ENCODE measurements around the gene NFATC4.

The NFATC4 gene

DNA sequence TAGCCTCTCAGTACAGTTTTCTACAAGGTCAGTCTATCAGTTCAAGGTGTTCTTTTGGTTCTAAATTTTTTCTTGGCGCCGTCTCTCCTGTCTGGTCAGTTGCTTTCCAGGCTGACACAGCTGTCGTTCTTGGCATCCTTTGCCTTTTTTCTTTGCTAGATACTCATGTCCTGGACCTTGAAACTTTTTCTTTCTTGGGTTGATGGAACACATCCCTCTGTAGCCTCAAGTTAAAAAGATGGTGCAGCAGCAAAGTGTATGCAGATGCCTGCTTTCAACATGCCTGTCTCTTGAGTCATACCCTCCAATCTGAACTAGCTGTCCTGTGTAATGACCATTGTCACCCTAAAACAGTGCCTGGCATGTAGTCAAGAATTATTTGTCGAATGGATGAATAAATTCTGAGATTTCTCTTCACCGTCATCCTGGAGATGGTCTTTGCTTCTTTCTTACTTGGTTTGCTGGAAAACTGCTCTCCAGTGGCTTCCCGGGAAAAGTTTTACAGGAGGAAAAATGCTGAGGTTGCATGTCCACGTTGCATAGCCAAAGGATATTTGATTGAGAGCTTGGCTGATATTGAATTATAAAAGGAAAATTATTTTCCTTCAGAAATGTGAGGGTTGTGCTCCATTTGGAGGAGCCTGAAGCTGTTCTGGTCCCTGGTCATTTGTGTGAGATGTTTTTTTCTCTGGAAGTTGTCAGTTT, 35.5 kb downstream of the NFATC4 start:
- Histone ChIP-seq H4K20me1 (ENCODE audit: insufficient read depth, low read length) (no peaks in the 10 kb centered on the region), H3K9me3 (ENCODE audit: insufficient read depth, low read length, severe bottlenecking) (no peaks in the 10 kb centered on the region), H3K4me1 (ENCODE audit: insufficient read depth, low read length) (no peaks in the 10 kb centered on the region), H3K4me3 (ENCODE audit: low read depth in 1 of 2, low read length in 2 of 2) (no peak overlapping the region), H3K27me3 (ENCODE audit: insufficient read depth, low read length, poor library complexity) (peaks cover 44% of the 10 kb centered on the region), H3K36me3 (ENCODE audit: insufficient read depth, low read length) (no peaks in the 10 kb centered on the region), H3K27ac (ENCODE audit: low read length) (no peak overlapping the region), H3K9ac (ENCODE audit: low read depth, low read length) (no peak overlapping the region), H3K79me2 (ENCODE audit: insufficient read depth, low read length) (no peaks in the 10 kb centered on the region), H3K4me2 (ENCODE audit: insufficient read depth, low read length) (no peak overlapping the region), H2AFZ (ENCODE audit: low read depth, low read length) (no peak overlapping the region)
- no peak for TF ChIP-seq EZH2 (IDR thresholded peaks at IDR 0.05; ENCODE audit: borderline replicate concordance, low read depth, low read length, severe bottlenecking)
- no peak for ATAC-seq (ENCODE audit: insufficient read depth, low read depth)
- no peak for DNase-seq

- Histone ChIP-seq H2AFZ (ENCODE audit: low read depth, low read length) (no peak overlapping the region), H3K36me3 (ENCODE audit: insufficient read depth, low read length) (no peaks in the 10 kb centered on the region), H3K4me1 (ENCODE audit: insufficient read depth, low read length) (no peaks in the 10 kb centered on the region), H3K27me3 (ENCODE audit: insufficient read depth, low read length, poor library complexity) (peaks cover 43% of the 10 kb centered on the region), H3K27ac (ENCODE audit: low read length) (no peak overlapping the region), H3K4me3 (ENCODE audit: low read depth in 1 of 2, low read length in 2 of 2) (no peak overlapping the region), H3K4me2 (ENCODE audit: insufficient read depth, low read length) (no peak overlapping the region), H3K9me3 (ENCODE audit: insufficient read depth, low read length, severe bottlenecking) (no peaks in the 10 kb centered on the region), H4K20me1 (ENCODE audit: insufficient read depth, low read length) (no peaks in the 10 kb centered on the region), H3K79me2 (ENCODE audit: insufficient read depth, low read length) (no peaks in the 10 kb centered on the region), H3K9ac (ENCODE audit: low read depth, low read length) (no peak overlapping the region)
- no peak for DNase-seq
- ATAC-seq (ENCODE audit: insufficient read depth, low read depth) = no peak
- TF ChIP-seq, protein P1, sequence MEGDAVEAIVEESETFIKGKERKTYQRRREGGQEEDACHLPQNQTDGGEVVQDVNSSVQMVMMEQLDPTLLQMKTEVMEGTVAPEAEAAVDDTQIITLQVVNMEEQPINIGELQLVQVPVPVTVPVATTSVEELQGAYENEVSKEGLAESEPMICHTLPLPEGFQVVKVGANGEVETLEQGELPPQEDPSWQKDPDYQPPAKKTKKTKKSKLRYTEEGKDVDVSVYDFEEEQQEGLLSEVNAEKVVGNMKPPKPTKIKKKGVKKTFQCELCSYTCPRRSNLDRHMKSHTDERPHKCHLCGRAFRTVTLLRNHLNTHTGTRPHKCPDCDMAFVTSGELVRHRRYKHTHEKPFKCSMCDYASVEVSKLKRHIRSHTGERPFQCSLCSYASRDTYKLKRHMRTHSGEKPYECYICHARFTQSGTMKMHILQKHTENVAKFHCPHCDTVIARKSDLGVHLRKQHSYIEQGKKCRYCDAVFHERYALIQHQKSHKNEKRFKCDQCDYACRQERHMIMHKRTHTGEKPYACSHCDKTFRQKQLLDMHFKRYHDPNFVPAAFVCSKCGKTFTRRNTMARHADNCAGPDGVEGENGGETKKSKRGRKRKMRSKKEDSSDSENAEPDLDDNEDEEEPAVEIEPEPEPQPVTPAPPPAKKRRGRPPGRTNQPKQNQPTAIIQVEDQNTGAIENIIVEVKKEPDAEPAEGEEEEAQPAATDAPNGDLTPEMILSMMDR (IDR thresholded peaks at IDR 0.05; ENCODE audit: borderline replicate concordance, extremely low read depth, low read length, poor library complexity, severe bottlenecking) = no peak
- TF ChIP-seq EZH2 (IDR thresholded peaks at IDR 0.05; ENCODE audit: borderline replicate concordance, low read depth, low read length, severe bottlenecking) = no peak
Observed at GRCh38 chr14:24404814-24405213, 36.8 kb downstream of the NFATC4 start.

GRCh38 chr14:24406416-24406815, 38.4 kb downstream of the NFATC4 start:
- Histone ChIP-seq H3K4me2 (ENCODE audit: insufficient read depth, low read length) (no peak overlapping the region), H2AFZ (ENCODE audit: low read depth, low read length) (no peak overlapping the region), H3K36me3 (ENCODE audit: insufficient read depth, low read length) (no peaks in the 10 kb centered on the region), H3K4me1 (ENCODE audit: insufficient read depth, low read length) (no peaks in the 10 kb centered on the region), H3K79me2 (ENCODE audit: insufficient read depth, low read length) (no peaks in the 10 kb centered on the region), H3K4me3 (ENCODE audit: low read depth in 1 of 2, low read length in 2 of 2) (no peak overlapping the region), H3K9me3 (ENCODE audit: insufficient read depth, low read length, severe bottlenecking) (no peaks in the 10 kb centered on the region), H3K27ac (ENCODE audit: low read length) (no peak overlapping the region), H3K27me3 (ENCODE audit: insufficient read depth, low read length, poor library complexity) (peaks cover 42% of the 10 kb centered on the region), H4K20me1 (ENCODE audit: insufficient read depth, low read length) (no peaks in the 10 kb centered on the region), H3K9ac (ENCODE audit: low read depth, low read length) (no peak overlapping the region)
- ATAC-seq (ENCODE audit: insufficient read depth, low read depth) = no peak
- DNase-seq = no peak
- TF ChIP-seq, protein P1 (IDR thresholded peaks at IDR 0.05; ENCODE audit: borderline replicate concordance, extremely low read depth, low read length, poor library complexity, severe bottlenecking) = no peak
- TF ChIP-seq EZH2 (IDR thresholded peaks at IDR 0.05; ENCODE audit: borderline replicate concordance, low read depth, low read length, severe bottlenecking) = no peak

DNA sequence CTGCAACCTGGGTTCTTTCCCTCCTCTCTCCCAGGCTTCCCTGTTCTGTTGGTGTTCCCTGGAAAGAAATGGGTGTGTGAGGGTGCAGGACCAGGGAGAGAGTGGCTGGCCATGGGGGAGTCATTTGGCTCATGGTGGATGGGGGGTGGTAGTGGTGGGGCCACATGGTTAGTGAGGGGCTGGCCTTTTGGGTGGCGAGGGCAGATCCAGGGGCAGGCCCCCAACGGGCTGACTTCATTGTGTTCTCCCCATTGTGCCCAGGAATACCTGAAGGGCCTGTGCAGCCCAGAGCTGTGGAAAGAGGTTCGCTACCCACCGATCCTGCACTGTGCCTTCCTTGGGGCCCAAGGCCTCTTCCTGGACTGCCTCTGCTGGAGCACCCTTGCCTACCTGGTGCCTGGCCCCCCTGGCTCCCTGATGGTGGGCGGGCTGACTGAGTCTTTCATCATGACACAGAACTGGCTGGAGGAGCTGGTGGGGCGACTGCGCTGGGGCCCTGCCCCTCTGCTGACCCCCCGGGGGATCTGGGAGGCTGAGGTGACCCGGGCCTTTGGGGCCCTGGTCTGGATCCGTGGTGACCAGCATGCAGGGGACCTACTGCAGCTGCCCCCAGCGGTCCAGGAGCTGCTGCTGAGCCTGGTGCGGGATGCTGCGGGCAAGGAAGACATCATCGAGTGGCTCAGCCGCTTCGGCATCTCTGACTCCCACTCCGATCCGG, 39.8 kb downstream of the NFATC4 start:
- no peak overlapping the region for H3K27ac ChIP-seq (ENCODE audit: low read length)
- no peak overlapping the region for H3K4me2 ChIP-seq (ENCODE audit: insufficient read depth, low read length)
- no peaks in the 10 kb centered on the region for H3K36me3 ChIP-seq (ENCODE audit: insufficient read depth, low read length)
- H3K27me3 ChIP-seq (ENCODE audit: insufficient read depth, low read length, poor library complexity) = peaks cover 31% of the 10 kb centered on the region
- TF ChIP-seq EZH2 (IDR thresholded peaks at IDR 0.05; ENCODE audit: borderline replicate concordance, low read depth, low read length, severe bottlenecking) = no peak
- TF ChIP-seq, protein P1 (IDR thresholded peaks at IDR 0.05; ENCODE audit: borderline replicate concordance, extremely low read depth, low read length, poor library complexity, severe bottlenecking) = no peak
- no peaks in the 10 kb centered on the region for H3K4me1 ChIP-seq (ENCODE audit: insufficient read depth, low read length)
- no peak for DNase-seq
- H4K20me1 ChIP-seq (ENCODE audit: insufficient read depth, low read length) = no peaks in the 10 kb centered on the region
- no peak for ATAC-seq (ENCODE audit: insufficient read depth, low read depth)
- no peak overlapping the region for H2AFZ ChIP-seq (ENCODE audit: low read depth, low read length)
- H3K9ac ChIP-seq (ENCODE audit: low read depth, low read length) = no peak overlapping the region
- no peaks in the 10 kb centered on the region for H3K9me3 ChIP-seq (ENCODE audit: insufficient read depth, low read length, severe bottlenecking)
- no peaks in the 10 kb centered on the region for H3K79me2 ChIP-seq (ENCODE audit: insufficient read depth, low read length)
- H3K4me3 ChIP-seq (ENCODE audit: low read depth in 1 of 2, low read length in 2 of 2) = no peak overlapping the region

Data from DND-41 (cell line).